Stromal cell of bone marrow (primary cell): ENCODE data around the gene KIAA2012.

Experiments
- DNase-seq: peaks from one replicate; pipeline ENCODE4 v3.0.0-alpha.2; 2012; ENCODE audit warnings: low read depth

KIAA2012 gene

DNA sequence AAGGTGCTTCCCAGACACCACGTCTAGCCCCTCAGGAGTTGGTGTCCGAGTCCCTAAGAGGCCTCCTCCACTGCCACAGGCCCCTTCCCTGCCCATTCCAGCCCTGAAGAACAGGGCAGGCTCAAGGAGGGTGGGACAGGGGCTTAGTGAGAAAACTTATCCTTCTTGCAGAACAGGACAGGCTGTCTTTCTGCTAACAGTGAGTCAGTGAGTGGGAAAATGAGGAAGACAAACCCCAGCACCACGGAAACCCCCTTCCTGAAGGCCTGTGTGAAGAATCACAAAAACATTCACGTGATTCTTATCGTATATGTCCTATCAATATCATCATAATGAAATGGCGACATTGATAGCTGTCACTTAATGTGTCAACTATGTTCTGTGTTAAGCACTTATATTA lies 29.6 kb upstream of the KIAA2012 start:
- DNase-seq: no peak

DNA sequence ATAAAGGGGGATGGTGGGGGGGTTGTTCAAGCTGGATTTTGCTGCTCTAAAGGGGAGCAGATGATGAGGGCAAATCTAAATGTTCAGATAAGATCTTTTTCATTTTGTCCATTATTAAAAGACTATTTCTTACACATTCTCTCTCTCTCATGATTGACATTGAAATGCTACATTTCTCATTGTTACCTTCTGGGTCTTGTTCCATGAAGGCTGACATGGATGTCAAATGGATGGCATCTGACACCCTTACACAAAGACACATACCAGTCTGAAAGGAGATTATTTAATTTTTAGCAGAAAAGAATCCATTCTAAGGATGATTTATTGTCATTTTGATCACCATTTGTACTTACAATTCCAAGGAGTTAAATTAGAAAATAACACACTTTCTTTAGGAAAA lies 28.3 kb upstream of the KIAA2012 start:
- DNase-seq: no peak

DNA sequence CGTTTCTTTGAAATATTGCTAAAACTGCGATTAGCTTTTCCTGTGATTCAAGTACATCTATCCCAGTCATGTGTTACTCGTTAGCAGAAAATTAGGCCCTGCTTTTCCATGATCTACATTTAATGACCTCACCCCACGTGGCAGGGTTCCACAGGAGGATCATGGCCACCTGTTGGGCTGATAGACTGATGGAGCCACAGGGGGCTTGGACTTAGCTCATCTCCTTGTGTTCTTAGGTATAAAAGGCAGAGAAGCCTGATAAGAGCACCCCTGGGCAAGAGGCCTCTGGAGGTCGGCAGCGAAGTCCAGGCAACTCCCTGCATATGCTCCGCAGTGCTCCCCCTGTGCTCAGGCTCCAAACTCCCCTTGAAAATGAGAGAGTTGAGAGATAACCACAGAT lies 26.5 kb upstream of the KIAA2012 start:
- DNase-seq: no peak

DNA sequence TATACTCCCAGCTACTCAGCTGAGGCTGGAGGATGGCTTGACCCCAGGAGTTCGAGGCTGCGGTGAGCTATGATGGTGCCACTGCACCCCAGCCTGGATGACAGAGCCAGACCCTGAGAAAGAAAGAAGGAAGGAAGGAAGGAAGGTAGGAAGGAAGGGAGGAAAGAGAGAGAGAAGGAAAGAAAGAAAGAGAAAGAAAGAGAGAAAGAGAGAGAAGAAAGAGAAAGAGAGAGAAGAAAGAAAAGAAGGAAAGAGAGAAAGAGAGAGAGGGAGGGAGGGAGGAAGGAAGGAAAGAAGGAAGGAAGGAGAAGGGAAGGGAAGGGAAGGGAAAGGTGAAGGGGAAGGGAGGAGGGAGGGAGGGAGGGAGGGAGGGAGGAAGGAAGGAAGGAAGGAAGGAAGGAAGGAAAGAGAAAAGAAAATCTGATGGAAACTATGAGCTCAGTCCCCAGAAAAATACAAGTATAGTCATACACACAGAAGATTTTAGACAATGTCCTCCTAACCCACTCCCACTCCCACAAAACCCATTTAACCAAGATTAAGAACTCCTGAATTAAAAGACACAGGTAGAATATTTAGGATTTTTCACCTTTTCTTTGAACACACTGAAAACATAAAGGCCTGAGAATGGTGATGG lies 23.8 kb upstream of the KIAA2012 start:
- no peak for DNase-seq

DNA sequence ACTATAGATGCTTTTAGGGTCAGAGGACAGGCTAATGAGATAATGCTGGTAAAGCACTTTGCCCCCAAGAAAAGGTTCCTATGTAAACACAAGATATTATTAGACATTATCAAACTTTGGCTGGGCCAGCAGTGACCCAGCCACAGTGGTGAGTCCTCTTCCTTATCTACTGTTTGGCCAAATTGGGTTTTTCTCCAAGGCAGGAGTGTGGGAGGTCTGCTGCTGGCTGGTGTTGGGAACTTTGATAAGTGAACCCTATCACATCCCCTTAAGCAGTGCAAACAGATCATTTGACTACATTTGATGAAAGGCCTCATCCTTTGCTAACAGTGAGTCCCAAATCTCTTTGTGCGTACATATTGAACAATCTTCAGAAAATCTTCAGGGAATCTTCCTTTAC lies 23.2 kb upstream of the KIAA2012 start:
- DNase-seq: no peak

DNA sequence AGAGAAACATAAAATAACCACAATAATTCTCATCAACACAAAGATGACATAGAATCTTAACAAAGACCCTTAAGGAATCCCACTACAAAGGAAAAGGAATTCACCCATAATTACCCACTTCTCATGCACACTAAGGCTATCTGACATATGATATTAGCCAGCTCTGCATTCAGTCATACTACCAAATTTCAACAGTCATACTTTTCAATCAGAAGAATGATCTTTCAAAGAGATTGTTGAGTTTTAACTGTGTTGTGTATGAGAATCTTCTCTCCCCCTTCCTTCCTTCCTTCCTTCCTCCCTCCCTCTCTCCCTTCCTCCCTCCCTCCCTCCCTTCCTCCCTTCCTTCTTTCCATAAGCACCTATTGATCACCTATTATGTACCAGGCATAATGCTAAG lies 22.4 kb upstream of the KIAA2012 start:
- no peak for DNase-seq

DNA sequence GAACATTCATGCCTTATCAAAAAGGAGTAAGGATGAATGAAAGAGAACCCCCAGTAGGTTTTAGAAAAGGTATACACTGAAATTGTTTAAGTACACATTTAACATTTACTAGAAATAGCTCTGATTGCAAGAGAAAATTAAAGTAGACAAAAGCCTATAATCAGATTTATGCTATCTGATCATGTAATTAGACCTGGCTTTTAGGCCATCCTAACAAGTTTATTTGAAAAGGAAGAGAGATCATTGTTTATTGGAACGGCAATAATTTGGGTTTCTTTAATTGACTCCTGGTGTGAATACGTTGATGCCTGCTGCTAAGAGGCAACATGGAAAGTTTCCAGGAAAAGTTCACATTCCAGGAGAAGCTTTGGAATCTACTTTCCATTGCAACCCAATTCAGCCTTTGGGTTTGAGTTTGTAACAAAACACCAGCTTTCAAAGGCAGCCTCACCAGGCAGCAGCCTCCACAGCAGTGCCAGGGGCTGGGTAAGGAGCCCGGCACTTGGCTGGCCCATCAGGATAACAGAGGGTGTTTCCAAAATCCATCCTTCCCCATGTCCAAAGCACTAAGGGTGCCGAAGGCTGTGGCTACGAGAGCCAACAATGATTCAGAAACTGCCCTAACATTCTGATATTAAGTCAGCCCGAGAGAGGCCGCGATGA lies 21.4 kb upstream of the KIAA2012 start:
- DNase-seq: no peak

DNA sequence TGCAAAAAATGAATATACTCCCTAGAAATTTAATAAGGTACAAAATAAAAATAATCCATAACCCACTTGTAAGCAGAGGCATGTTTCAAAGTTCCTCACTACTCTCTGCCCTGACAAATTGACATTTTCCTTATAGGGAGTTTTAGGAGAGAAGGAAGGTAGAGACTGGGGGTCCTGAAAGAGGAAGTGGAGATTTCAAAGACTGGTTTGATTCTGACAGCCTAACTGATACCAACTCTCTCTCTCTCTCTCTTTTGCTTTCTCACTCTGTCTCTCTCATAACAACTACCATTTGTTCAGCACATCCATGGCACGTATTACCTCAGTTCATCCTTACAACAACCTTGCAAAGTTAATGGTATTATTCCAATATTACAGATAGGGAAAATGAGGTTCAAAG lies 20.8 kb upstream of the KIAA2012 start:
- no peak for DNase-seq

DNA sequence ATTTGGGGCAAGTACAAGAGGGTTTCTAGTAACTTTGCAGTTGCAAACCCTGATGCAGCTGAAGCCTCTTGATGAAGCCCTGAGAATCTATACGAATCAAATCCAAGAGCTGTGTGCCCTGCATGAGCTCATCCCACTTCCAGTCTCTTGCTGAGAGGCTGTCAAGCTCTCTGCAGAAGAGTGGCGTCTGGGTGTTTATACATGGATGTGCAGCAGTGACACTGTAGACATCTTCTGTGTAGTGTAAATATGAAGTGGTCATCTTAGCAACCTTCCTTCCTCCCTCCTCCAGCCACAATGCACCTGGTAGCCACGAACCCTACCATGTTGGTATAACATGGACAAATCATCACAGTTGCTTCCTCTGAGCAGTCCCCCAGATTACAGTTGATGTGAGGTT lies 18.4 kb upstream of the KIAA2012 start:
- DNase-seq: no peak

DNA sequence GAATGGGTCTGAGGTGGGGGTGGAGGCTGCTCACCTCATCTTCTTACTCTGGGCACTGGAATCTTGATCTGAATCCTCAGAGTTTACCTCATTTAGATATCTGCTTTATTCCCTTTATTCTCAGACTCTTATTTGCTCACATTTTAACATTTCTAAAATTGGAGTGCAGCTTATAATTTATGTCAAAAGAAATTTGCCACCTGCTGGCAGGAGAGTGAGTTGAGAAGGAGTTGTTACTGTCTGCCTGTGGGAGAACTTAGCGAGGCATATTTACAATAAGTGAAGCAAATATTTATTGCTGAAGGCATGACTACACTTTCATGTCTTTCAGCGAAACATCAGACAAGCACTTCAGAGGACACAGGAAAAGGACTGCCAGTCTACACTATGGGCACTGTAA lies 16.4 kb upstream of the KIAA2012 start:
- no peak for DNase-seq

DNA sequence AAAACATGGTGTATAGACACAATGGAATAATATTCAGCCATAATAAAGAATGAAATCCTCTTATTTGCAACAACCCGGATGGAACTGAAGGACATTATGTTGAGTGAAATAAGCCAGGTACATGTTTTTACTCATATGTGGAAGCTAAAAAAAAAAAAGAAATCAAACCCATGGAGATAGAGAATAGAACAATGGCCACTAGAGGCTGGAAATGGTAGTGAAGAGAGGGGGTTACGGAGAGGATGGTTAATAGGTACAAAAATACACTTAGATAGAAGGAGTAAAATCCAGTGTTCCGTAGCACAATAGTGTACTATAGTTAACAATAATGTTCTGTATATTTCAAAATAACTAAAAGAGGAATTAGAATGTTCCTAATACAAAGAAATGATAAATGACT lies 12.8 kb upstream of the KIAA2012 start:
- DNase-seq: no peak

DNA sequence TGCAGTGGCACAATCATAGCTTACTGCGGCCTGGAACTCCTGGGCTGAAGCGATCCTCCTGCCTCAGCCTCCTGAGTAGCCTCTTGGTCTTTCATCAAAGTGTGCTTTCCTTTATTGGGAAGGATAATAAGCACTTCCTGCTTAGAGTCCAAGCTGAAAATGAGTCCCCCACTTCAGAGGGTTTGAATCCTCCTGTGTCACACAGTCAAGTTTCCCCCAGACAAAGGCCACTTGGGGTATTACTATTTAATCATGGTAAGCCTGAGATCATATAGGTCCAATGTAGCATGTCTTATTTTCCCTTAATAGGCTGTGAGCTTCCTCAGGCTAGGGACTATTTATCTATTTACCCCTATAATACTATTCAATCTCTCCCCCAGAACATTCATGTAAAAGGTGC lies 11.4 kb upstream of the KIAA2012 start:
- no peak for DNase-seq

DNA sequence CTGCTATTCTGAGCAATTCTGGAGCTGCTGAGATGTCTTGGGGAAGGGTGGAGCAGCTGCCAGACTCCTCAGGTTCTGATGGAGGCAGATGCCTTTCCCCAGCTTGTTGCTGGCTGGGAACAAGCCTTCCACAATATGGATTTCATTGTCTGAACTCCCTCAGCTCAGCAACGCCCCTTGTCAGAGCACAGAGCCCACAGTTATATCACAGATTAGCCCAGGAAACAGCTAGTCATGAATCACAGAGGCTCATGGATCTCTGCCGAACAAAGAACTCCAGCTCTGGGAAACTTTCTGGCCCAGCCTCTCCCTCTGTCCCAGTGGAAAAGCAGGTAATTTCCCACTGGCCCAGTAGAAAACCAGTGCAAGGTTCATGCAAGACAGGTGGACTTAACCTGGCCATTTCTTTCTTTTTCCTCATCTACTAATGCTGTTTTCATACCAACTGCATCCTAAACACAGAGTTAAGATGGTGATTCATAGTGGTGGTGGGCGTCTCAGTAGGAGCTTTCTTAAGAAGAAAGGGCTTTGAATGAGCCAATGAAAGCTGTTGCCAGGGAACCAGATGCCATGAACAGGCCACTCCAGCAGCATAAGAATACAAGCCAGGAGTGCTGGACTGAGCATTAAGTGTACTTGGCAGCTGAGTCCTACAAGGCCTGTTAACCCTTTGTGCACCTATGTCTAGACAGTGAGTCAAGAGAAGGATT lies 8.7 kb upstream of the KIAA2012 start:
- peak; percentile 87 for DNase-seq

DNA sequence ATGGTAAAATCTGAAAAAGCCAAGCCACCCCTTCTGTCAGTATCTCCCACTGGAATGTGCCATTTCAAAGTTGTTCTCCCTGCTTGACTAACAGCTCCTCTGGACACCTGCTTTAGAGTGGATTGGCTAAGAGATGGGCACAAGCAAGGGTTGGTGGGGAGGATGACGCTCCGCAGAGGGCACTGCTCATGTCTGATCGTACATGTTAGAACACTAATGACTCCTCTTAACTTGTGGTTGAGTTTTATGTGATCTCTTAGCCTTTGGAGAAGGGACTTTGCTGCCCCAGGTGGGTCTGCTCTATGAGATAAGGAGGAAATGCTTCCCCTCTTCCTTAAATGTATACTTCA lies 8.2 kb upstream of the KIAA2012 start:
- DNase-seq: no peak

DNA sequence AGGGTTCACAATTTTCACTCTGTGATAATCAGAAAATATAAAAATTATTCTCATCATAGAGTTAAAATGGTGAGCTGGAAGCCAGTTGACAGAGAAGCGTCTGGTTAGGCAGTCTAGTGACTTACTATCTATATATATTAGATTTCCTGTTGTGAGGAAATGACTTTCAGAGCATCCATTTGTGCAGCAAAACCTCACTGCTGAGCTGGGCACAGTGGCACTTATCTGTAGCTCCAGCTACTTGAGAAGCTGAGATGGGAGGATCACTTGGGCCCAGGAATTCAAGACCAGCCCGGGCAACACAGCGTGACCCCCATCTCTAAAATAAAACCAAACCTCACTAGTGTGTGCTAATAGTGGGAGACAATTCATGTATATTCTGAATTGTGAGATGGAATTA lies 7.2 kb upstream of the KIAA2012 start:
- no peak for DNase-seq

DNA sequence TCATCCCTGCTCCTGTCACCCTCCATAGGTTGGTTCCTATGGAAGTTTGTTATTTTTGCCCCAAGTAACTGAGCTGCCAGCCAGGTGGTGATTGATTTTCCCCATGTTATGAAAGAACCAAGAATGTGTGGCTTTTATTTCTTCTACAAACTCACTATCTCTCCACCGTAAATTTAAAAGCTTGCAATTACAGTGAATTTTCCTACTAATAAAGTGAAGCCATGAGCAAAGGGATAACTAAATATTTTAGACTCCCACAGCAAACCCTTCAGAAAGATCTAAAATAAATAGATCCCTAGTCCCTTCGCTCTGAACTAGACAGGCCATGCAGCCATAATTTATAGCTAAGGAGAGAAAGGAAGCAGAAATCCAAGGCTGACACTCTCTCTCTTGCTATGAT lies 6.2 kb upstream of the KIAA2012 start:
- DNase-seq: no peak

DNA sequence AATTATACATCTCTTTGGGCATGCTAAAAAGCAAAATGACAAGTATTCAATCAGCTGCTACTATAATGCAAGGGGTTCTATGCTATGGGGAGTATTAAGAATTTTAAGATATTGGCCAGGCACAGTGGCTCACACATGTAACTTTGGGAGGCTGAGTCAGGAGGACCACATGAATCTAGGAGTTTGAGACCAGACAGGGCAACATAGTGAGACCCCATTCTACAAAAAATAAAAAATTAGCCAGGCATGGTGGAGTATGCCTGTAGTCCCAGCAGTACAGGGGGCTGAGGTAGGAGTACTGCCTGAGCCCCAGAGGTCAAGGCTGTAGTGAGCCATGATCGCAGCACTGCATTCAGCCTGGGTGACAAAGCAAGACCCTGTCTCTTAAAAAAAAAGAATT lies 5.5 kb upstream of the KIAA2012 start:
- no peak for DNase-seq

DNA sequence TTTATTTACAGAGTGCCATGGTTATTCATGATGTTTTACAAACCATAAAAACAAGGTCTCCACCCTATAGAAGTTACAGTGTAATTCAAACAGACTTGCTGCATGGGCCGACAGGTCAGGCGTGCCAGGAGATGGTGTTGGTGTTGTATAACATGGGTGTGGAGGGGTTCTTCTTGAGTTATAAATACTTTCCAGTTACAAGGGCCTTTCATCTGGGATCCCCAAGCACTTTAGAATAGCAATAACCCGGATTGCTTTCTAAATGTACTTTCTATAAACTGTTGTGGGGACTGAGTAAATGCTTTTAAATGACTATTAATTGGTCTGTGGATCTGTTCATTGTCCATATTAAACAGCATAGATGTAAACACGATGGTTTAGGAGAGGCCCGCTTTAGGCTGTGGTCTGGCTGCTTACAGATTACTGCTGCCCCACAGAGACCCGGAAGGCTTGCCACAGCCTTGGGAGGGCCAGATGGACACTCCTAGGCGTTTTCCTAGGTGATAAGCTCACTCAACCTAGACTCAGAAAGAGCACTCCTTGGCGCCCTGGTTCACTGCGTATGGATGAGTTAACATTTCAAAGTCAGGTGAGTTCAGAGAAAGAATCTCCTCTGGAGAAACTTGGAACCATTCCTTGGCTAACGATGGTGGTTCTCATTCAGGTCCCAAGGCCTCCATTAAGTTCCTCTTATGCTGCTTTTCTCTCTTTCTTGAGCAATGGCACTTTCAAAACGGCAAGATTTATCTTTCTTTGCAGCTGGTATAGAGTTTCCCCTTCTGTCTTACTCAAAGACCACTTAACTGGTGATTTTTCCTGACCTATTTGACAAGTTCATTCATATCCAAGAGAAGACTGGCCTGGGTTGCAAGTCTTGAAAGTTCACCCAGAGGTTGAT lies 3.6 kb upstream of the KIAA2012 start:
- no peak for DNase-seq

DNA sequence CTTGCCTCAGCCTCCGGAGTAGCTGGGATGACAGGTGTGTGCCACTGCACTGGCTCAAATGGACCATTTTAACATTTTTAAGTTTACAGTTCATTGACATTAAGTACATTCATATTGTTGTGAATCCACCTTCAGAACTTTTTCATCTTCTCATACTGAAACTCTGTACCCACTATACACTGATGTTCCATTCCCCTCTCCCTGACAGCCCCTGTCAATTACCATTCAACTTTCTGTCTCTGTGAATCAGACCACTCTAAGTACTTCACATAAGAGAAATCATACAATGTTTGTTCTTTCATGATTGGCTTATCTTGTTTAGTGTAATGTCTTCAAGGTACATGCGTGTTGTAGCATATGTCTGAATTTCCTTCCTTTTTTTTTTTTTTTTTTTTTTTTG lies 1.9 kb upstream of the KIAA2012 start:
- DNase-seq: no peak

DNA sequence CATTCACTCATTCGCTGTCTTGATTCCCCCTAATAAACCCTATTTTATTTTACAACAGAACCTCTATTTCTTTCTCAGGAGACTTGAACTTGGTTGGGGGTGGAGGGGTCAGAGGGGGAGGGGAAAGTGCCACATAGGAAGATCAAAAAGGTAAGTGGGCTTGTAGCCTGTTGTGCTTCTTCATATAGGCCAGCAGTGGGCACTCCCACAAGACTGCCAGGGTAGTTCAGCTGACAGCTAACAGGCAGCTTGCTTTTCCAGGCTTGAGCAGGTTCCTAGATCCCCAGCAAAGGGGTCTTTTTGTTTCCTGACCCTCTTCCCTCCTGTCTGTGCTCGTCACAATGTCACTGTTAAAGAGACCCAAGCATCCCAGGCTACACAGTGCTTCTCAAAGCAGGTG lies 829 bp upstream of the KIAA2012 start:
- no peak for DNase-seq

DNA sequence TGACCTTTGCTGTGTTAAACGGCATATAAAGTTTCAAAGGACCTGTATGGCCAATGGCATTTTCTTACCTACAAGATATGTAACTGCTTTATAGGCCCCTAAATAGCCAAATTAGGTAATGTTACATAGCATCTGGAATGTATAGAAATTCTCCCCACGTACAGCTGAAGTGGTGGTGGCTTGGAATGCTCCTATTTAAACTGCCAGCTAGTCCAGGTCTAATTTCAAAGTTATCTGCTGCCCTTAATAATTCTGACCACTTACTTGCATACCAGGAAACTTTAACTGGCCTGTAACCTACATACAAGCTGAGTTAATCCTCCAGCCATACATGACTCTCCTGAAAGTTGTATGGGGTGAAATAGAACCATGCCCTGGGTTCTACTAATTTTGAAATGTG lies 1.3 kb downstream of the KIAA2012 start:
- no peak for DNase-seq

DNA sequence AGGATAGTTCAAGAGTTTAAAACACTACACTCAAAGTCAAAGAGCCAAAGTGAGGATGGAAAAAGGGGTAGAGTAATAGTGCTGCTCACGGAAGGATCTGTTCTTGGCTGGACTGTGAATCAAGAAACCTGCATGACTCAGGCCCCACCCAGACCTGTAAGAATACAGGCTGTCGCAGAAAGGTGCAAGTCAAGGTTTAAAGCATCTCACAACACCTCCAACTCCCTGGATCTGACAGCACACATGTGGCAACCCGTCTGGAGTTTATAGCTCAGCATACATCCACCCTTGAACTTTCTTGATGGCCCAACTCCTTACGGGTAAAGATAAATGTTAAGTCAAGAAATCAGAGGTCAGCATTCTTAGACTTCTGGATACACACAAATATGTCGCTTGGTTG lies 6.3 kb downstream of the KIAA2012 start:
- no peak for DNase-seq

DNA sequence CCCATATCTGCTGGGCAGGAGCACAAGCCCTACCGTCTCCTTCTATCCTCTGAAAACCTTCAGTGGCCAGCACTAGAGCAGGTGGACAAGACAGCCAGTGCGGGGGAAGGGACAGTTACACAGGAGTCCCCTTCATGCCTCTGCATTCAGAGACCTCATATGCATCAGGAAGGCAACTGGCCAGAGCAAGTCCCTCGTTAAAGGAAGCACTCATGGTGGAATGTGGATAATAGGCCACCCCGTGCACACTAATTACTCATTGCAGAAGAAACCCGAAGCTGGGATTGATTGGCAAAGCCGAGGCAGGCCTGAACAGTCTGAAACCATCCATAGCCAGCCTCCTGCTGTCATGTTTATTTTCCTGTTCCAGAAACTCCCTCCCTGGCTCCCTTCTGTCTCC lies 11.2 kb downstream of the KIAA2012 start:
- DNase-seq: no peak
